Peyer's patch (tissue), 4 donors: ENCODE results near the gene SIL1.

Source experiments
- POLR2A ChIP-seq, 2 donors: fragments of 450-650 bp; IDR thresholded peaks; one replicate each; pipeline ENCODE4 v1.5.1; 2017; ENCODE audit warnings: antibody characterized with exemption in 2 of 2, mild to moderate bottlenecking in 2 of 2, moderate library complexity in 2 of 2
- TF ChIP-seq, protein P1 (sequence below), 6 experiments: fragments of 450-650 bp in 4 of 6; fragments of 200-600 bp in 2 of 6; sonication (generic) in 1 of 6; IDR thresholded peaks; one replicate each; pipeline ENCODE4 v1.5.1; 2017 to 2019; ENCODE audit warnings: antibody characterized with exemption in 6 of 6, mild to moderate bottlenecking in 3 of 6, moderate library complexity in 1 of 6

DNA sequence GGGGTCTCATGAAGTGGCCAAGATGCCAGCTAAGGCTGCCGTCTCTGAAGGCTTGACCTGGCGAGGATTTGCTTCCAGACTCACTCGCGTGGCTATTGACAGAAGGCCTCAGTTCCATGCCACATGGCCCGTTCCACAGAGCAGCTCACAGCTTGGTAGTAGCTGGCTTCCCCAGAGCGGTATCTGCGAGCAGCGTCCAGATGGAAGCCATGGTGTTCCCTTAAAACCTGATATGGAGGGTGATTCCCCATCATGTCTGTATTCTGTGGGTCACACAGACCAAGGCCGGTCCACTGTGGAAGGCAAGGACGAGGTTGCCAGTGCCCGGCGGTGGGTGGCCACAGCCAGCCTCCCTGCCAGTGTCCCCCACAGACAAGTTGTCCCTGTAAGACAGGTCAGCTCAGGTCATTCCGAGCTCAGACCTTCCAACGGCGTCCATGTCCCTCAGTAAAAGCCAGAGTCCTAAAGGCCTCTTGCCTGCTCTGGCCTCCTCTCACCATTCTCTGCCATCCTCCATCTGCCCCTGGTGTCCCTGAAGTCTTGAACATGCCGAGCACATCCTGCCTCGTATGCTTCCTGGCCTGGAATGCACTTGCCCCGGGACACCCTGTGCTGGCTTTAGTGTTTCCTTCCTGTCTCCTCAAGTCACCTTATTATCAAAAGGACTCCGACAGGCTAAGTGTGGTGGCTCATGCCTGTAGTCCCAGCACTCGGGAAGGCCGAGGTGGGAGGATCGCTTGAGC is 261.8 kb downstream of the SIL1 start:
- TF ChIP-seq, protein P1, sequence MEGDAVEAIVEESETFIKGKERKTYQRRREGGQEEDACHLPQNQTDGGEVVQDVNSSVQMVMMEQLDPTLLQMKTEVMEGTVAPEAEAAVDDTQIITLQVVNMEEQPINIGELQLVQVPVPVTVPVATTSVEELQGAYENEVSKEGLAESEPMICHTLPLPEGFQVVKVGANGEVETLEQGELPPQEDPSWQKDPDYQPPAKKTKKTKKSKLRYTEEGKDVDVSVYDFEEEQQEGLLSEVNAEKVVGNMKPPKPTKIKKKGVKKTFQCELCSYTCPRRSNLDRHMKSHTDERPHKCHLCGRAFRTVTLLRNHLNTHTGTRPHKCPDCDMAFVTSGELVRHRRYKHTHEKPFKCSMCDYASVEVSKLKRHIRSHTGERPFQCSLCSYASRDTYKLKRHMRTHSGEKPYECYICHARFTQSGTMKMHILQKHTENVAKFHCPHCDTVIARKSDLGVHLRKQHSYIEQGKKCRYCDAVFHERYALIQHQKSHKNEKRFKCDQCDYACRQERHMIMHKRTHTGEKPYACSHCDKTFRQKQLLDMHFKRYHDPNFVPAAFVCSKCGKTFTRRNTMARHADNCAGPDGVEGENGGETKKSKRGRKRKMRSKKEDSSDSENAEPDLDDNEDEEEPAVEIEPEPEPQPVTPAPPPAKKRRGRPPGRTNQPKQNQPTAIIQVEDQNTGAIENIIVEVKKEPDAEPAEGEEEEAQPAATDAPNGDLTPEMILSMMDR (IDR thresholded peaks at IDR 0.05), result no peak
- TF ChIP-seq POLR2A (IDR thresholded peaks at IDR 0.05), result no peak
